ENCODE data around the gene CYP26B1. TPM values are rescaled to one million over a fixed set of nuclear protein-coding genes. Genes with fewer than 3 reads are reported as not detected.

CYP26B1 gene
- total RNA-seq, 1 donor from 2014 or later = 1.2 TPM

DNA sequence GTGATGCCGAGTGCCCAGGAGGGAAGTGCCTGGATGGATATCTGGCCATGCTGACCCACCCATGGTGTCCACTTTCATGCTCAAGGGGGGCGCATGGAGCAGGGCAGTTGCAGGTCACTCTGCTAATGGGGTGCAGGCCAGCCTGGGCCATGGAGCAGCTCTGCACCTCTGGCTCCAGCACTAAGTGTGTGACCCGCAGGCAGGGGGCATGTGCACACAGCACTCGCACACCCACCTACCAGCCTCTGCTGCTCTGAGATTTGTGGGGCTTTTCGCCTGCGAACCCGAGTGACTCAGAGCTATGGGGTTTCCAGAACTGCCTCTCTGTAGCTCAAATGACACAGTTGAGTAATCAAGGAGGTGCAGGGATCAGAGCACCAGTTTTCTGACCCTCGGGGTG lies 66.2 kb downstream of the CYP26B1 start:
- Histone ChIP-seq H3K4me1 (ENCODE audit: insufficient read depth, low read length) (peaks cover 9% of the 10 kb centered on the region), H3K9me3 (ENCODE audit: insufficient read depth, low read depth, low read length) (no peaks in the 10 kb centered on the region), H3K27ac (ENCODE audit: low read depth, low read length) (no peak overlapping the region), H3K27me3 (ENCODE audit: insufficient read depth, low read length) (no peaks in the 10 kb centered on the region), H3K36me3 (ENCODE audit: insufficient read depth, low read length) (no peaks in the 10 kb centered on the region), H3K79me2 (ENCODE audit: insufficient read depth, low read length) (no peaks in the 10 kb centered on the region), H2AFZ (ENCODE audit: low read depth, low read length) (no peak overlapping the region), H3K4me2 (ENCODE audit: low read length) (no peak overlapping the region), H3K4me3 (ENCODE audit: insufficient read depth, low read depth, low read length) (no peak overlapping the region), H3K9ac (ENCODE audit: low read length) (no peak overlapping the region), H4K20me1 (ENCODE audit: insufficient read depth, low read length) (no peaks in the 10 kb centered on the region)
- Mint-ChIP-seq H3K36me3 (ENCODE audit: low read depth, unreplicated experiment) (peaks cover 3% of the 10 kb centered on the region), H3K4me3 (ENCODE audit: unreplicated experiment) (no peak overlapping the region), H3K27me3 (ENCODE audit: low read depth, unreplicated experiment) (peaks cover 24% of the 10 kb centered on the region), H3K4me1 (ENCODE audit: low read depth, unreplicated experiment) (peaks cover 10% of the 10 kb centered on the region), H3K9me3 (ENCODE audit: unreplicated experiment) (peaks cover 8% of the 10 kb centered on the region), H3K27ac (ENCODE audit: unreplicated experiment) (no peak overlapping the region)
- DNase-seq (ENCODE audit: low read depth) (peak; percentile 43), FAIRE-seq (no peak)
- no peak for TF ChIP-seq EZH2 (IDR thresholded peaks at IDR 0.05; ENCODE audit: insufficient read depth, low read length)
- TF ChIP-seq, protein P1, sequence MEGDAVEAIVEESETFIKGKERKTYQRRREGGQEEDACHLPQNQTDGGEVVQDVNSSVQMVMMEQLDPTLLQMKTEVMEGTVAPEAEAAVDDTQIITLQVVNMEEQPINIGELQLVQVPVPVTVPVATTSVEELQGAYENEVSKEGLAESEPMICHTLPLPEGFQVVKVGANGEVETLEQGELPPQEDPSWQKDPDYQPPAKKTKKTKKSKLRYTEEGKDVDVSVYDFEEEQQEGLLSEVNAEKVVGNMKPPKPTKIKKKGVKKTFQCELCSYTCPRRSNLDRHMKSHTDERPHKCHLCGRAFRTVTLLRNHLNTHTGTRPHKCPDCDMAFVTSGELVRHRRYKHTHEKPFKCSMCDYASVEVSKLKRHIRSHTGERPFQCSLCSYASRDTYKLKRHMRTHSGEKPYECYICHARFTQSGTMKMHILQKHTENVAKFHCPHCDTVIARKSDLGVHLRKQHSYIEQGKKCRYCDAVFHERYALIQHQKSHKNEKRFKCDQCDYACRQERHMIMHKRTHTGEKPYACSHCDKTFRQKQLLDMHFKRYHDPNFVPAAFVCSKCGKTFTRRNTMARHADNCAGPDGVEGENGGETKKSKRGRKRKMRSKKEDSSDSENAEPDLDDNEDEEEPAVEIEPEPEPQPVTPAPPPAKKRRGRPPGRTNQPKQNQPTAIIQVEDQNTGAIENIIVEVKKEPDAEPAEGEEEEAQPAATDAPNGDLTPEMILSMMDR (IDR thresholded peaks at IDR 0.05; ENCODE audit: insufficient read depth, low read depth, low read length) = no peak

DNA sequence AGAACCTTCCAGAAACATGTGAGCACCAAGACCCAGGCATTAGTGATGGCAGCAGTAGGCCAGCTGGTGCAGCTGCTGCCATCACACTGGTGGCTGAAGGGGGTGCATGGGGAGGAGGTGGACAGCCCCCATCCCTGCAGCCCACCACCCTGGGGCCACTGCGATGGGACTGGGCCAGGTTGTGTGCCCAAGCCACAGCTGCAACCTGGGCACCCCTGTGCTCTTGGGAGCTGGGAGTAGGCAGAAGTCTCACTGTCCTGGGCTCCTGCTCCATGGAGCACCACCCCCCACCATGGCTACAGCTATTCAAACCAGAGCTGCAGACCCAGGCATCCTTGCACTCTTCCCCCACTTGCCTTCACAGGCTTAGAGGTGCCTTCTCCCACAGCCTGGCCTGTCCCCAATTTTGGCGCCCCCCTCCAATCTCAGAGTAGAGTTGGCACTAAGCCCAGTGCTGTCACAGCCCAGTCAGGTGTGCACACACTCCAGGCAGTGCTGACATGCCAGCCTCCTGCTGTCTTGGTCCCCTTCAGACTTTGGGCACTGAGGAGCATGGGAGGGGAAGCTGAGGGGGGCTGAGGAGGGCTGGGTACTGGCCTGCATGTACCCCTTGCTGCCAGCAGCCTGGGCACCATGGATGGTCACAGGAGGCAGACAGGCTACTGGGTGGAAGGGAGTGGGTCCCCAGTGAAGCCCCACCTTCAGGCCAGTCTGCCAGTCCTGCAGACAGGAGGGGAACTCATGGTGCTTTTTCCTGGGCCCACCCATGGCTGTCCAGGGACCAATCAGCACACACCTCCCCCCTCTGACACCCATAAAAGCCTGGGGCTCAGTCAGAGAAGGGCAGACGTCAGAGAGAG lies 67.1 kb downstream of the CYP26B1 start:
- Histone ChIP-seq H3K79me2 (ENCODE audit: insufficient read depth, low read length) (no peaks in the 10 kb centered on the region), H3K36me3 (ENCODE audit: insufficient read depth, low read length) (no peaks in the 10 kb centered on the region), H3K4me1 (ENCODE audit: insufficient read depth, low read length) (peaks cover 9% of the 10 kb centered on the region), H3K9ac (ENCODE audit: low read length) (no peak overlapping the region), H3K27me3 (ENCODE audit: insufficient read depth, low read length) (no peaks in the 10 kb centered on the region), H3K27ac (ENCODE audit: low read depth, low read length) (no peak overlapping the region), H2AFZ (ENCODE audit: low read depth, low read length) (no peak overlapping the region), H3K4me2 (ENCODE audit: low read length) (no peak overlapping the region), H4K20me1 (ENCODE audit: insufficient read depth, low read length) (no peaks in the 10 kb centered on the region), H3K9me3 (ENCODE audit: insufficient read depth, low read depth, low read length) (no peaks in the 10 kb centered on the region), H3K4me3 (ENCODE audit: insufficient read depth, low read depth, low read length) (no peak overlapping the region)
- Mint-ChIP-seq H3K27ac (ENCODE audit: unreplicated experiment) (no peak overlapping the region), H3K36me3 (ENCODE audit: low read depth, unreplicated experiment) (peaks cover 3% of the 10 kb centered on the region), H3K9me3 (ENCODE audit: unreplicated experiment) (peaks cover 7% of the 10 kb centered on the region), H3K27me3 (ENCODE audit: low read depth, unreplicated experiment) (peaks cover 18% of the 10 kb centered on the region), H3K4me1 (ENCODE audit: low read depth, unreplicated experiment) (peaks cover 10% of the 10 kb centered on the region), H3K4me3 (ENCODE audit: unreplicated experiment) (no peak overlapping the region)
- no peak for TF ChIP-seq EZH2 (IDR thresholded peaks at IDR 0.05; ENCODE audit: insufficient read depth, low read length)
- TF ChIP-seq, protein P1 (IDR thresholded peaks at IDR 0.05; ENCODE audit: insufficient read depth, low read depth, low read length) = no peak
- FAIRE-seq (no peak), DNase-seq (ENCODE audit: low read depth) (no peak)

Measured in astrocyte (in vitro differentiated cells and primary cell).